NCI-H748 (cell line): ENCODE measurements around the gene NFE2.
"Not testable (repeated sequence)": the region's sequence is repeated elsewhere in the genome, so short reads cannot be mapped to it uniquely, and the experiment has no call there.

ENCODE experiments used
- DNase-seq: peaks from one replicate; lab custom pipeline; 2025; ENCODE audit not compliant: unreplicated experiment; lab: John Stamatoyannopoulos, UW

Gene NFE2

DNA sequence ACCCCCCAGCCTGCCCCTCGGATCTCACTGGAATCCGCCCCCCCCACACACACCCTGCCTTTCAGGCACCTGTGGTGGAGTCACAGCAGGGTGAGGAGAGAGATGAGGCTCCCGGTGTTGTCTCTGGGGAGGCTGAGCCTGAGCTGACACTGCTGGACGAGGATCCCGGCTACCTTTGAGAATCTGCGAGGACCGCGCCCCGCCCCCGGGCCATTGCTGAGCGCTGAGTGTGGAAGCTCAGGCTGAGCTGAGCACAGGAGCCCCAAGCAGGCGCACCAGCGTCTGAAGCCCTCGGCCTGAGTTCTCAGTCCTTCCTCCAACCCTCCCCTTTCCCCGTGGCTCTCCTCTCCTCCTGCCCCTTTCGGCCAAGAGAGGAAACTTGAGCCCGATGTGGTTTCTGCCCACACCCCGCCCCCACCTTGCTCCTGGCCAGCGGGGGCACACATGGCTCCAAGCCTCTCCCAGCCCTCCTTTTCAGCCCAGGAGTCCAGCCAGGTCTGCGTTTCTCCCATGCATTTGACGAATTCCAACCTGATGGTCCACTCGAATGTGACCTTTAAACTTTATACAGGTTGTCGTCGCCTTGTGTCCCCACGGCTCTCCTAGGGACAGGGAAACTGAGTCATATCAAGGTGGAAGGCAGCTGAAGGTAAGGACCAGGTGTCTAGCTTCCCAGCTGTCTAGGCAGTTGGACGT is at the start of gene NFE2:
Gene NFE2 (minus strand): TSS at position 284 of the 696 bp plus-strand sequence. CDS start 5,767 bp downstream, outside the sequence.
- peak; percentile 67 for DNase-seq

DNA sequence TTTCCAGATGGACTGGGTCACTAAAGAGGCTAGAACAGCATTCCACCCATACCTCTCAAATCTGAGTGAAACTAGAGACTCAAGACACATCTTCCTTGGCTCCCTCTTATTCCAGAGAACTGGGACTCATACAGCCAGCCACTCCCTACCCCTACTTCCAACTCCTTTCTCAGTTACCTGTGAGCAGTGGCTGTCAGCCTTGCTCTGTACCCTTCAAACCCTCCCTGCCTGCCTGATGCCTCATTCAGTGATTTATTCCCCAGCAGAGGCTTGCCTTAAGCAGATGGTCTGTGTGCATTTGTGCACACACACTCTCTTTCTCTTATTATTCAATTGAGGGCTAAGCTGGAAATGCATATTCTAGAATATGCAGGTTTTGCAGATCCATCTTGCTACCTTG is 48.9 kb upstream of the NFE2 start:
- DNase-seq = no peak

DNA sequence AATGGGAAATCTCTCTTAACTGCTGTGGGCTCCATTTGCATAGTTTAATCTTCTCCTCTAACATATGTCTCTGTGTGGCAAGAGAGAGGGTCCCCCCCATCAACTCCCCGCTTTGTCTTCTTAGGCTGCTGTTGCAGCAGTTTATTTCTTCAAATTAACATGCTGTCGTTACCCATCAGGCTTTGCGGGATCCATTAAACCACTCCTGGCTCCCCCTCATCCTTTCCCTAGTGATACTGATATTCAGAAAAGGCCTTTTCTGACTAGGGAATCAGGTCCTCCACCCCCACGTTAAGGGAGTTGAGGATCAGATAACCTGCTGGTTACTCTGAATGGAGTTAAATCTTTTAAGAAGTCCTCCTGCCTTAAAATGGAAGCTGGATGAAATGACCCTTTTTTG is 48.2 kb upstream of the NFE2 start:
- DNase-seq = no peak

DNA sequence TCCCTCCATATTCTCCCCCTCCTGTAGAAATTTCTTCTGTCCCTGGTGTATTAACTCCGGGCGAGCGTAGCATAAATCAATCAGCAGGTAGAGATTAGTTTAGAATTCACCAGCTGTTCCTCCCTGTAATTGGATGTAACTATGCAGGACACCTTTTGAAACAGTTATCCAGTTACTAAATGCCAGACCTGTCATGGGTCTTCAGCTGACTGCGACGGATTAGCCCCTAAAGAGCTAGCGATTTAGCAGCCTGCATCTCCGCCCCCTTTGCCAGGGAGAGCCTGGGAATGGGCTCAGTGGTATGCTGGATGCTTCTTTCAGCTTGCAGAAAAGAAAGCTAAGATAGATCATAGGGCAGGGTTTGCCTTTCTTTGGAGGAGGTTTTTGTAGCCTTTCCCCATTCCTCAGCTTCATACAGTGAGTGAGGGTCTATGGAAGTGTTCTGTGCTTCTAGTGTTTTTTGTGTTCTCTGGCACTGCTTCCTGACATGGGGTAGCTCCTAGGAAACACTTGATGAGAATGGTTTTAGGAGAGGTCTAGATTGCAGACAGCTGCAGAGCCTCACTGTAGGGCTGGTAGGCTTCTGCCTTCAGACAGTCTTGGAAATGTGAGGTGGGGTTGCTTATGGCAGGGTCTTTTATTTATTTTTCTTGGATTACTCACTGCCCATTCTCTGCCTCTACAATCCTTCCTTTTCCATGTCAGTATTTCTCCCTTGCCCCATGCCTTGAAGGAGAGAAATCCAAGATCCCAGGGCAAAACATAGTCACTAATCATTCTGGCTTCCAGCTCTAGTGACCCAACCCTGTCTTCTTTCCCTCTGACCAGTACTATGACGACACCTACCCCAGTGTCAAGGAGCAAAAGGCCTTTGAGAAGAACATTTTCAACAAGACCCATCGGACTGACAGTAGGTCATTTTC is 40.8 kb upstream of the NFE2 start:
- no peak for DNase-seq

DNA sequence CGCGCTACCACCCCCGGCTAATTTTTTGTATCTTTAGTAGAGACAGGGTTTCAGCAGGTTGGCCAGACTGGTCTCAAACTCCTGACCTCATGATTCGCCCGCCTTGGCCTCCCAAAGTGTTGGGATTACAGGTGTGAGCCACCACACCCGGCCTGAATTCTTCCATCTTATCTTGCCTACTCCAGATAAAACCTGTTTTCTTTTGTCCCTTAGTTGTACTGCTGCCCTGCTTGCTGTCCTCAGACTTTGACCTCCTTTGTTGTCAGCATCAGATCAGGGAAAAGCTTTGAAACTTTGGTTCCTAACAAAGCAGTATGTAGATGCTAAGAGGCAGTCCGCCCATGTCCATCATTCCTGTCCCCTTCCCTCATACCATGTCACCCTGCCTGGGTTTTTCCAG is 40.0 kb upstream of the NFE2 start:
- no peak for DNase-seq

DNA sequence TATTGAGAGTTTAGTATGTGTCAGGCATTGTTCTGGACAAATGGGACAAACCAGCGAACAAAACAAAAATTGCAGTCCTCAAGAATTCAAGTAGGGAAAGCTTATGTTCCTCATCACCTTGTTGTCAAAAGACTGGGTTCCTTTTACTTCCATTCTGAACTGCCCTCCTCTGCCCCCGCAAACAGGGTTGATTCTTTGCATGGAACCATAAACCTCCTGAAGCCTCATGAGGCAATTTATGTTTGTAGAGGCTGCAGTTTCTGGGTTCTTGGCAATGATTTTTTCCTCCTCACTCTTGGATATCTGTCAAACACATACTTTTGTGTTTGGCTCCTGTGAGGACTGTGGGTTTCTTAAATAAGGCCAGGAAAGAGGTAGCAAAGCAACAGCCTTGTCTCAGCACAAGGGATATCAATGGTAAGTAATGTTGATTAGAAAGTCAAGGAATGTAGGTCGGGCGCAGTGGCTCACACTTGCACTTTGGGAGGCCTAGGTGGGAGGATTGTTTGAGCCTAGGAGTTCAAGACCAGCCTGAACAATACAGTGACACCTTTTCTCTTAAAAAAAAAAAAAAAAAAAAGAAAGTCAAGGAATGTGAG is 38.0 kb upstream of the NFE2 start:
- no peak for DNase-seq

DNA sequence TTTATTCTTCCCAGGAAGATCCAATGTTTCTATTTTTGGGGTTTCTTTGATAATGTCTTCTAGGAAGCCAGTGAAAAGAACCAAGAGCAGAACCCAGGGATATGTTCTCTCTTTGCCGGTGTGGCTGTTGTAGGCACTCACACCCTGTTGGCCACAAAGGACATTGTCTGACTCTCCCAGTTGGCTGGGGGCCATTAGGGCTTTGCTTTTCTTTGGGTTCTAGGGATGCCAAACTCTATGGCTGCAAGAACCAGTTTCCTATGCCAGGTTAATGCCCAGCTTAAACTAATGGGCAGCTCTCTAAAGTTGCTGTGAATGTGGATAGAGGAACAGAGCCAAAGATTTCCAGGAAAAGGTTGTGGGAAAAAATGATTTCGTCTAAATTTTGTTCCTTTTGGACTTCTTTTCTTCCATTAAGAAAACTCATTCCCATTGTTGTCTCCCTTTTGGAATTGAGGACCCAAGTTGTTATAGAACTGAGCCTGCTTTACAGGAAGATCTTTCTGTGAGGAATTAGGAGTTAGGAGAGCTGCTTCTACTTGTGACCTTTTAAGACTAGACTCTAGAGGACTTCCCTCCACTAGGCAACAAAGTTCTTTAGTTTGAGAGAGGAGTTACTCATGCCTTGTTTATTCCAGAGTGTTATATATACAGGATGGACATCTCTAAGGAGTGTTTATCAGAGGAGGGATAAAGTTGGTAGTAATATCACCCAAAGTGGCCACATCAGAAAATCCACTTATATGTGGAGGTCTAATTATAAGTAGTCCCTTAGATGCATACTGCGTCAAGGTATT is 37.2 kb upstream of the NFE2 start:
- DNase-seq = no peak

DNA sequence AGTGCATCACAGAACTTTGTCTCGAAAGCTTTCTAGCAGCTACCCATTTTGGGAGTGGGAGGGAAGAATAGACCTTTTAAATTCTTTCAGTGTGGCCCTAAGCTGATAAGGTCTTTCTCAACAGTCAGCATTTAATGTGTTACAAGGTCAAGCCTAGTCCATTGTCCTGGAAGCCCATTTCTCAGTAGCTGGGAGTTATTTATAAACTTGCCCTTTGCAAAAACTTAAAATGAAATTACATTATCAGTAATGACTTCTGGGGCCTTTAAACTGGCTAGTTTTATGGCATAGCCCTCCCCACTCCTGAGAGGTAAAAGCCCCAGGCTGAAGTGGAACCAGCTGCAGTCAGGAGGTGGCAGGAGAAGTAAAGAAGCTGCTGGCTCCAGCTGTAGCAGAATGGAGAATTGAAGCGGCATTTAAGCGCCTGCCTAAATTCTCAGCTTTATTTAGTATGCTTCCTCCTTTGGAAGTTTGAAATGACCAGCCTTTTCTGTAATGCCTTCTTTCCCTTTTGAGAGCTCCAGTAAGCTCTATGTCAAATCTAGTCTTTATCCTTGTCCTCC is 36.5 kb upstream of the NFE2 start:
- no peak for DNase-seq

DNA sequence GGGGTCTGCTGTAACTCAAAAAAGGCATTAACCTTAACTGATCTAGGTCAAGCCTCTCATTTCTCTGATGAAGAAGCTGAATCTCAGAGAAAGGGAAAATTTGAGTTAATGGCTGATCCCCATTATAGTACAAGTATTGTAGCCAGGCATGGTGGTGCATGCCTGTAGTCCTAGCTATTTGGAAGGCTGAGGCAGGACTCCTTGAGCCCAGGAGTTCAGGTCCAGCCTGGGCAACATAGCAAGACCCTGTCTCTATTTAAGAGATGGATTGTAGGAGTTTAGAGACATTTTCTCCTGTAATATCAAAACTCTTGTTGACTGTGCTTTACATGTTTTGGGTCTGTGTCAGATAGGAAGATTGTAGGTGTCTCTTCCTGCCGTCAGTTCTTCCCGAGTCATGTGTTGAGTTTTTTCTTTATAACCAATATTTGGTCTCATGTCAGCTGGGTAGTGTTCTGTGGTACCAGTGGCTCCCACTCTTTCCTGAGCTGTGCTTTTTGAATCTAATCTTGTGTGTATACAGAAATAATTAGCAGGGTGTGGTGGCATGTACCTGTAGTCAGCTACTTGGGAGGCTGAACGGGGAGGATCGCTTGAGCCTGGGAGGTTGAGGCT is 32.7 kb upstream of the NFE2 start:
- no peak for DNase-seq

DNA sequence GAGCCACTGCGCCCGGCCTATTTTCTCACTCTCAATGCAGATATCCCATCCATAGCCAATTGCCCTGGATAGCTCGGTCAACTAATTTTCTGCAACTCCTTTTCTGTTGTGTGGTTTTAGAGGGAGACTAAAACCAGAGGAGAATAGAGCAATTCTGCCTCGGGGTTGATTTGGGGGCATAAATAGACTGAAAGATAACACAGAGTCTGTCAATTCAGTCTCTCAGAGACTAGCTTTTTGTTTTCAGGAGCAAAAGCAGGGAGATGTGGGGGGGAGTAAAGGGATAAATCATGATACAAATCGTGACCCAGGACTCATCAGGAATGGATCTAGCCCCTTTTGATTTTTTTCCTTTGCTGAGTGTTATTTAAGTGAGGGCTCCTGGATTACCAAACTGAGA is 30.6 kb upstream of the NFE2 start:
- DNase-seq = no peak

DNA sequence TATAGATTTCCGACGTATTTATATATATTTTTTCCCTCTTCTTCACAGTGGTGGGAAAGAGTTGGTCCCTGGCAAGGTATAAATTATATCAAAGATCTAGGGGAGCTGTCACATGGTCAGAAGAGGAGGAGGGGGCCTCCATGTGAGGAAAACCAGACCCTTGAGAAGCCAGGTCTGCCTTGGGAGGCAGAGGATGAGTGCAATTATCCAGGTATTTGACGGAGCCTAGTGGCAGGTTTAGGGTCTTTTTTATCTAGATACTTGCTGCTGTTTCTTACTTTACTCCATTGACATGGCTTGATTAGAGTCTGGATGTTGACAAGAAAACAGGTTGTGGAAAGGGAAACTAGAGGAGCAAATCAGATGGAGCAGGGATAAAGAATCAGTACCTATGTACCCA is 29.6 kb upstream of the NFE2 start:
- no peak for DNase-seq

DNA sequence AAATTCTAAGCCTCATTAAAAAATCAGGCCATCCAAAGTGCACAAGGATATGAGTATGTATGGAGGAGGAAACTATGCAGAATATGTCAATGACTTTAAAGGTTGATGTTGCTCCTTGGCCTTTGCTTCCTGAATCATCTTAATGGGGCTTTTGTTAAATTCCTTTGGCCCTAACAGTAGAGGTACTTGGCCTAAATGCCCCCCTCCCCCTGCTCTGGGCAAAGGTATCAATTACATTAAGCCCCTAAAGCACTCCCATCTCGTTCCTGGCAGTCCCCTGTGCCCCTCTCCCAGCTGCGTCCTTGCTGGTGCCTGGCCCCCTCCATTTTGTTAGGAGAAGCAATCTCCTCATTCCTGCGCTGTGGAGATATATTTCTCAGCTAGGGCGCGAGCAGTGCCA is 28.9 kb upstream of the NFE2 start:
- DNase-seq = no peak

DNA sequence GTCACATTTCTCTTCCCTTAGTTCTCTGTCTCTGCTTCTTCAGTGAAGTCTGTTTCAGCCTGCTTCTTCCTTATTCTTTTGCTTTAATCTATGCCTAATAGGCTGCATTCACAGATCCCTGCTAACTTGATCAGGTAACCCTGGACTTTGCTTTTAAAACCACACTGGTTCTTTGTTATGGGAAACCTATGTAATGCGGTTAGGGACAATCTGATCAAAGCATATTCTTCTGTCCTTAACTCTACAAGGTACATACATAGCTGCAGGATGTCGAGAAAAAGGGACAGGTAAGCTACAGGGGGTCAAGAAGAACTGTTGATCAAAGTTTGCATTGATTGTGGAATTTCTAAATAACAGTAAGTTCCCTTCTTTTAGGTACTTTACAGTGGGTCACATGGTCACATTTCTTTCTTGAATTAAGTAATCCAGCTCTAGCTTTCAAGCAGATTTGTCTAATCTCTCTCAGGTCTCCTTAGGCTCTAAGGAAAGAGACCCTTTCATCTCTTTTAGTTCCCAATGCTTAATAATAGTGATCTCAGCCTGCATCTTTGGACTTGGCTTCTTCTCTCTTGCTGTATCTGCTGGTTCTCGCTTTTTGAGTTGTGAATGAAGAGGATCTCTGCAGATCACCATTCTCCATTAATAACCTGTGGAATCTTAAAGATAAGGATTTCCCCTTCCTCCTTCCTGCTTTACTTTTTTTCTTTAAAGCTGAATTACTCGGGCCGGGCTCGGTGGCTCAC is 28.0 kb upstream of the NFE2 start:
- no peak for DNase-seq

DNA sequence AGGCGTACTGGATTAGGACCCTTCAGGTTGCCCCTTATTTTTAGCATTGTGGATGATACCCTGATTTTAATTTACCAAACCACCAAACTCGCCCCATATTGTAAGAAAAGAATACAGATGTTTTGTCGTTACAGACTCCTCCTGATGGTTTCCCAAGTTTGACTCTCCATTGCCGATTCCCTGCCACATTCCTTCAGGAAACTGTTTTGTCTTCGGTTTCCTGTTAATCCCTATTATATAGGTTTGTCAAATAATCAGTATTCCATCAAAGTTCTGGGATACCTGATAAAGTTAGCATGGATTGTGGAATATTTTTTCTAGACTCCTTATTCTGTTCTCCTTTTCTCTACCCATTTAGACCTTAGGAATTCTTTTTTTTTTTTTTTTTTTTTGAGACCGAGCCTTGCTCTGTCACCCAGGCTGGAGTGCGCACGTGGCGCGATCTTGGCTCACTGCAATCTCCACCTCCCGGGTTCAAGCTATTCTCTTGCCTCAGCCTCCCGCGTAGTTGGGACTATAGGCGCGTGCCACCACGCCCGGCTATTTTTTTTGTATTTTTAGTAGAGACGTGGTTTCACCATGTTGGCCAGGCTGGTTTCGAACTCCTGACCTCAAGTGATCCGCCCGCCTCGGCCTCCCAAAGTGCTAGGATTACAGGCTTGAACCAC is 24.8 kb upstream of the NFE2 start:
- DNase-seq = not testable (repeated sequence)

DNA sequence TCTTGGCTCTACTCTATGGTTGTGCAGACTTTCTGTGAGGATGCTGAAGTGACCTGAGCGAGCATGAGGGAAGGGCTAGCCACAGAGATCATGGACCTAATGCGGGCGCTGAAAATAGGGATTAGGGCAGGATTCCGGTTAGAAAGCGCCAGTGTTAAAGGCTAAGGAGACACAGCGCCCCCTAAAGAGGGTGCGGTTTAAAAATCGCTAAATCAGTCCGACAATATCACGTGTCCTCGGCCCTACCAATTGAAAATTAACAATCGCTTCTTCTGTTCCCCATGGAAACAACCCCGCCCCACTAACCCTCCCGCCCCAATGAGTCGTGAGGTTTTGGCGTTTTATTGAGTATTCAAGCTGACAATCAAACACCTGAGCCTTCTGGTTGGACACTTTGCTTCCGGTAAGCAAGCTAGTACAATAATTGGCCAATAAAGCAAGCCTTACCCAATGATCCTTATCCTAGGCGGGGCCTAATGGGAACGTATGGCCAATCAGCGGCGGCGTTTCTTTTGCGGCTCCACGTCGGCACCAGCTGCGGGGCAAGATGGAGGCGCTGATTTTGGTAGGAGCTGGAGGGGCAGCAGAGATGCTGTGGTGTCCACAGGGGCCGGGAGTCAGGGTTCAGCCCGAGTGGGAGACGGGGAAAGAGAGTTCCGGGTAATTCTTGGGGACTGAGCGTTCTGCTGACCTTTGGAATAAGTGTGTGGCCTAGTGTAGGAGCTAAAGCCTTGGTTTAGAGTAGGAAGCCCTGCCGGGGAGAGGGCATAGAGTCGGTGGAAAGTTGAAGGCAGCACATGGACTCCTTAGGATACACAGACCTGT is 24.0 kb upstream of the NFE2 start, which contains the start of gene COPZ1:
Gene COPZ1 (plus strand): TSS at position 515 of the 825 bp plus-strand sequence. CDS start 33 bp downstream, at position 548.
- DNase-seq = peak; percentile 100

DNA sequence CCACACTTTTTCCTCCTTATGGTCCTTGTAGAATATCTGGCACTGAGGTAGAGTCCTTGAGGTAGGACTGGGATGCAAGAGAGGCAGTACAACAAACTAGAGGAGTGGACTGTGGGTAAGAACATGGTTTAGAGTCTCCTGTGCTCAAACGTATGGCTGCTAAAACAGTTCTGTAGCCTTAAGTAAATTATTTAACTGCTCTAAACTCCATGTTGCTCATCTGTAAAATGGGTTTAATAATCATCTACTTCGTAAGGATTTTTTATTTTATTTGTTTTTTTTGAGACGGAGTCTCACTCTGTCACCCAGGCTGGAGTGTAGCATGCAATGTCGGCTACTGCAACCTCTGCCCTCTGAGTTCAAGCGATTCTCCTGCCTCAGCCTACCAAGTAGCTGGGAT is 20.5 kb upstream of the NFE2 start:
- no peak for DNase-seq

DNA sequence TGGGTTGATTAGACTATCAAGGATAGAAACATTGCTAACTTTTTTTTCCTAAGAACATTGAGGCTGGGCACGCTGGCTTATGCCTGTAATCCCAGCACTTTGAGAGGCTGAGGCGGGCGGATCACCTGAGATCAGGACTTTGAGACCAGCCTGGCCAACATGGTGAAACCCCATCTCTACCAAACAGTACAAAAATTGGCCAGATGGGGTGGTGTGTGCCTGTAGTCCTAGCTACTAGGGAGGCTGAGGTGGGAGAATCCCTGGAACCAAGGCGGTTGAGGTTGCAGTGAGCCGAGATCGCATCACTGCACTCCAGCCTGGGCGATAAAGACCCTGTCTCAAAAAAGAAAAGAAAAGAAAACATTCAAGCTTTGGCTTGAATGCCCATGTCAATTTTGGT is 11.5 kb upstream of the NFE2 start:
- DNase-seq = not testable (repeated sequence)

DNA sequence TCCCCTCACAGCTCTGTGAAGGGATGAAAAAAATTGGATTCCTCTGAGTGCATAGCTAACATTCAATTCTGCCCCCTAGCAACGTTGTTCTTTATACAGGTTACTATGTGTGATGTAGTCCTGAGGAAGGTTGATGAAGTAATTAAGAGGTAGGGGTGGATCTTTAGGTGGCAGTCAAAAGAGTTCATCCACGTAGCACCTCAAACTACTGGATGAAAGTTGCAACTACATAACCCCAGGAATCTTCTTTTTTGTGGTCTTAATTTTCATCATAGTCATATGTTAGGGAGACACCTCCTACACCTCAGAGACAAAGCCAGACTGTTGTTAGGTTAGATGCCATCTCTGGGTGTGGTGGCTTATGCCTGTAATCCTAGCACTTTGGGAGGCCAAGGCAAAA is 10.2 kb upstream of the NFE2 start:
- no peak for DNase-seq
